Measurements from ENCODE around the gene MAPT. TPM values are rescaled to one million over a fixed set of nuclear protein-coding genes. Genes with fewer than 3 reads are reported as not detected.

The MAPT gene
- total and polyA plus RNA-seq, 2 of the 13 experiments (the other 11 are each of a cell fraction or from before 2014, with no cell fraction given): 2.1 to 2.8 TPM

DNA sequence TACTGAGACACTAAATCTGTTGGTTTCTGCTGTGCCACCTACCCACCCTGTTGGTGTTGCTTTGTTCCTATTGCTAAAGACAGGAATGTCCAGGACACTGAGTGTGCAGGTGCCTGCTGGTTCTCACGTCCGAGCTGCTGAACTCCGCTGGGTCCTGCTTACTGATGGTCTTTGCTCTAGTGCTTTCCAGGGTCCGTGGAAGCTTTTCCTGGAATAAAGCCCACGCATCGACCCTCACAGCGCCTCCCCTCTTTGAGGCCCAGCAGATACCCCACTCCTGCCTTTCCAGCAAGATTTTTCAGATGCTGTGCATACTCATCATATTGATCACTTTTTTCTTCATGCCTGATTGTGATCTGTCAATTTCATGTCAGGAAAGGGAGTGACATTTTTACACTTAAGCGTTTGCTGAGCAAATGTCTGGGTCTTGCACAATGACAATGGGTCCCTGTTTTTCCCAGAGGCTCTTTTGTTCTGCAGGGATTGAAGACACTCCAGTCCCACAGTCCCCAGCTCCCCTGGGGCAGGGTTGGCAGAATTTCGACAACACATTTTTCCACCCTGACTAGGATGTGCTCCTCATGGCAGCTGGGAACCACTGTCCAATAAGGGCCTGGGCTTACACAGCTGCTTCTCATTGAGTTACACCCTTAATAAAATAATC lies 119.3 kb downstream of the MAPT start (continued):
- no peak for TF ChIP-seq ZBTB25 (CRISPR knock-in tag; IDR thresholded peaks at IDR 0.05)
- TF ChIP-seq GATAD2A (CRISPR knock-in tag; IDR thresholded peaks at IDR 0.05): peak; percentile 69
- TF ChIP-seq STAG1 (CRISPR knock-in tag; IDR thresholded peaks at IDR 0.05): no peak
- TF ChIP-seq CENPT (CRISPR knock-in tag; IDR thresholded peaks at IDR 0.05; ENCODE audit: low read depth): no peak
- no peak for TF ChIP-seq SRSF9 (IDR thresholded peaks at IDR 0.05; ENCODE audit: borderline replicate concordance, insufficient read depth, low read depth, low read length, poor library complexity, severe bottlenecking)
- TF ChIP-seq ZNF775 (CRISPR knock-in tag; IDR thresholded peaks at IDR 0.05; ENCODE audit: borderline replicate concordance): no peak
- TF ChIP-seq TFAP4 (IDR thresholded peaks at IDR 0.05; ENCODE audit: borderline replicate concordance, low read depth): 0 out of 2 replicates have a peak, but pooled peaks have one; percentile 6
- TF ChIP-seq, protein P1, sequence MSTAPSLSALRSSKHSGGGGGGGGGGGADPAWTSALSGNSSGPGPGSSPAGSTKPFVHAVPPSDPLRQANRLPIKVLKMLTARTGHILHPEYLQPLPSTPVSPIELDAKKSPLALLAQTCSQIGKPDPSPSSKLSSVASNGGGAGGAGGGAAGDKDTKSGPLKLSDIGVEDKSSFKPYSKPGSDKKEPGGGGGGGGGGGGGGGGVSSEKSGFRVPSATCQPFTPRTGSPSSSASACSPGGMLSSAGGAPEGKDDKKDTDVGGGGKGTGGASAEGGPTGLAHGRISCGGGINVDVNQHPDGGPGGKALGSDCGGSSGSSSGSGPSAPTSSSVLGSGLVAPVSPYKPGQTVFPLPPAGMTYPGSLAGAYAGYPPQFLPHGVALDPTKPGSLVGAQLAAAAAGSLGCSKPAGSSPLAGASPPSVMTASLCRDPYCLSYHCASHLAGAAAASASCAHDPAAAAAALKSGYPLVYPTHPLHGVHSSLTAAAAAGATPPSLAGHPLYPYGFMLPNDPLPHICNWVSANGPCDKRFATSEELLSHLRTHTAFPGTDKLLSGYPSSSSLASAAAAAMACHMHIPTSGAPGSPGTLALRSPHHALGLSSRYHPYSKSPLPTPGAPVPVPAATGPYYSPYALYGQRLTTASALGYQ (CRISPR knock-in tag; IDR thresholded peaks at IDR 0.05): peak; percentile 52; the same call in 1 of the 2 replicates
- no peak for TF ChIP-seq TGIF2 (CRISPR knock-in tag; IDR thresholded peaks at IDR 0.05)
- TF ChIP-seq PLRG1 (conservative IDR thresholded peaks at IDR 0.05): no peak
- no peak for TF ChIP-seq RFX3 (CRISPR knock-in tag; IDR thresholded peaks at IDR 0.05)
- peak; percentile 85 for TF ChIP-seq SOX5 (CRISPR knock-in tag; IDR thresholded peaks at IDR 0.05; ENCODE audit: borderline replicate concordance)
- TF ChIP-seq ZBTB14 (CRISPR knock-in tag; IDR thresholded peaks at IDR 0.05): 0 out of 2 replicates have a peak, but pooled peaks have one; percentile 29
- TF ChIP-seq ZNF891 (CRISPR knock-in tag; IDR thresholded peaks at IDR 0.05): no peak
- TF ChIP-seq ZBTB44 (CRISPR knock-in tag; IDR thresholded peaks at IDR 0.05): no peak
- TF ChIP-seq ZKSCAN8 (CRISPR knock-in tag; IDR thresholded peaks at IDR 0.05; ENCODE audit: borderline replicate concordance): no peak
- TF ChIP-seq CSRNP1 (CRISPR knock-in tag; IDR thresholded peaks at IDR 0.05): no peak
- no peak for TF ChIP-seq SP1 (IDR thresholded peaks at IDR 0.05)
- TF ChIP-seq SP1 (CRISPR knock-in tag; IDR thresholded peaks at IDR 0.05): no peak
- peak; percentile 62; the same call in 1 of the 2 replicates for TF ChIP-seq NKX3-1 (CRISPR knock-in tag; IDR thresholded peaks at IDR 0.05)
- TF ChIP-seq CREB1 (IDR thresholded peaks at IDR 0.05): no peak
- TF ChIP-seq CREB1 (CRISPR knock-in tag; IDR thresholded peaks at IDR 0.05): peak; percentile 47; the same call in 1 of the 2 replicates
- no peak for TF ChIP-seq ZNF720 (CRISPR knock-in tag; IDR thresholded peaks at IDR 0.05)
- TF ChIP-seq MEIS2 (CRISPR knock-in tag; IDR thresholded peaks at IDR 0.05): peak; percentile 69; the same call in 1 of the 2 replicates

Data from HepG2 (cell line).